WTC11 (cell line): ENCODE results near the gene FOXP1. TPM values are rescaled to one million over a fixed set of nuclear protein-coding genes. Genes with fewer than 3 reads are reported as not detected.

ENCODE experiments used
- ATAC-seq: fragments of 200-7000 bp; cut with Tn5 transposase; 2 replicates; pipeline ENCODE4 v1.10.0; 2021; ENCODE audit warnings: mild to moderate bottlenecking, moderate library complexity
- CTCF ChIA-PET: fragments of 300-600 bp; sonication (Branson Sonifier 250); formaldehyde crosslinking; loops from one replicate; lab custom pipeline; 2021; ENCODE audit warnings: antibody characterized with exemption; lab: Charles Lee
- POLR2A ChIA-PET: fragments of 350-600 bp; sonication (Branson Sonifier 250); formaldehyde crosslinking; loops from one replicate; lab custom pipeline; 2021; ENCODE audit warnings: antibody characterized with exemption; lab: Charles Lee
- DNase-seq: peaks from one replicate; pipeline ENCODE4 v3.0.0; 2021; ENCODE audit warnings: low spot score
- H3K27ac Mint-ChIP-seq: 2 replicates; pipeline ENCODE4 v1.8.0; 2021; ENCODE audit warnings: mixed read lengths
- H3K27me3 Mint-ChIP-seq: 2 replicates; pipeline ENCODE4 v1.8.0; 2021; ENCODE audit warnings: low read depth, mild to moderate bottlenecking, moderate library complexity, mixed read lengths
- H3K36me3 Mint-ChIP-seq: 2 replicates; pipeline ENCODE4 v1.8.0; 2021; ENCODE audit warnings: mixed read lengths
- H3K4me1 Mint-ChIP-seq: 2 replicates; pipeline ENCODE4 v1.8.0; 2022; ENCODE audit warnings: mixed read lengths
- H3K4me3 Mint-ChIP-seq: 2 replicates; pipeline ENCODE4 v1.8.0; 2021; ENCODE audit warnings: mild to moderate bottlenecking, moderate library complexity, mixed read lengths
- H3K9me3 Mint-ChIP-seq: 2 replicates; pipeline ENCODE4 v1.8.0; 2021; ENCODE audit warnings: mixed read lengths
- CBFB ChIP-seq: sonication (generic); formaldehyde crosslinking; IDR thresholded peaks from 2 replicates; pipeline ENCODE4 v1.8.1; 2022; ENCODE audit warnings: mild to moderate bottlenecking, low read depth, missing genetic modification reagents
- CDX4 ChIP-seq: fragments of 250-450 bp; sonication (Bioruptor Pico); IDR thresholded peaks from 2 replicates; pipeline ENCODE4 v1.9.0; 2021; ENCODE audit warnings: moderate library complexity, mild to moderate bottlenecking, inconsistent platforms, borderline replicate concordance
- ELF4 ChIP-seq: sonication (generic); formaldehyde crosslinking; IDR thresholded peaks from 2 replicates; pipeline ENCODE4 v1.8.1; 2022; ENCODE audit warnings: low read depth, mild to moderate bottlenecking, moderate library complexity, missing genetic modification reagents
- HMGXB4 ChIP-seq: sonication (generic); formaldehyde crosslinking; IDR thresholded peaks from 2 replicates; pipeline ENCODE4 v1.8.1; 2023; ENCODE audit warnings: mild to moderate bottlenecking, moderate library complexity, missing genetic modification reagents
- IRF1 ChIP-seq: sonication (generic); formaldehyde crosslinking; IDR thresholded peaks from 2 replicates; pipeline ENCODE4 v1.8.0; 2023; ENCODE audit warnings: missing genetic modification reagents
- JAZF1 ChIP-seq: fragments of 250-450 bp; sonication (Bioruptor Pico); IDR thresholded peaks from 2 replicates; pipeline ENCODE4 v1.9.0; 2021; ENCODE audit warnings: moderate library complexity, mild to moderate bottlenecking, inconsistent platforms
- NFE2L1 ChIP-seq: sonication (generic); formaldehyde crosslinking; IDR thresholded peaks from 2 replicates; pipeline ENCODE4 v1.8.1; 2023; ENCODE audit warnings: missing genetic modification reagents
- OVOL2 ChIP-seq: fragments of 250-450 bp; sonication (Bioruptor Pico); IDR thresholded peaks from 2 replicates; pipeline ENCODE4 v1.9.0; 2021; ENCODE audit warnings: mild to moderate bottlenecking, borderline replicate concordance
- PREB ChIP-seq: sonication (generic); formaldehyde crosslinking; IDR thresholded peaks from 2 replicates; pipeline ENCODE4 v1.8.1; 2022; ENCODE audit warnings: mild to moderate bottlenecking, missing genetic modification reagents, moderate library complexity, borderline replicate concordance
- SMAD4 ChIP-seq: sonication (generic); formaldehyde crosslinking; IDR thresholded peaks from 2 replicates; pipeline ENCODE4 v1.8.0; 2022; ENCODE audit warnings: mild to moderate bottlenecking, missing genetic modification reagents
- SP1 ChIP-seq: sonication (generic); formaldehyde crosslinking; conservative IDR thresholded peaks from 2 replicates; pipeline ENCODE4 v1.8.1; 2022; ENCODE audit warnings: missing genetic modification reagents
- TP53 ChIP-seq: sonication (generic); formaldehyde crosslinking; IDR thresholded peaks from 2 replicates; pipeline ENCODE4 v1.8.1; 2023; ENCODE audit warnings: mild to moderate bottlenecking, missing genetic modification reagents
- ZNF219 ChIP-seq: sonication (generic); formaldehyde crosslinking; IDR thresholded peaks from 2 replicates; pipeline ENCODE4 v1.8.0; 2023; ENCODE audit warnings: missing genetic modification reagents, mild to moderate bottlenecking, borderline replicate concordance
- ZNF425 ChIP-seq: fragments of 250-450 bp; sonication (Bioruptor Pico); conservative IDR thresholded peaks from 2 replicates; pipeline ENCODE4 v1.9.0; 2021; ENCODE audit warnings: mild to moderate bottlenecking
- total RNA-seq: library from RNA; stranded (reverse); gene quantifications from 3 replicates; pipeline ENCODE4 v1.2.3, GENCODE V29; 2021
- TF ChIP-seq, protein P1 (sequence below): fragments of 200-600 bp; IDR thresholded peaks from 2 replicates; pipeline ENCODE4 v1.8.0; 2022; ENCODE audit warnings: antibody characterized with exemption
- TF ChIP-seq, protein P2 (sequence below): sonication (generic); formaldehyde crosslinking; IDR thresholded peaks from 2 replicates; pipeline ENCODE4 v1.8.1; 2023; ENCODE audit warnings: mild to moderate bottlenecking, missing genetic modification reagents, moderate library complexity

Gene FOXP1
- total RNA-seq, 1 experiment from 2014 or later: 25.8 TPM

GRCh38 chr3:71388535-71389120 lies 194.9 kb downstream of the FOXP1 start:
- H3K27ac Mint-ChIP-seq: no peak overlapping the region
- peaks cover 3% of the 10 kb centered on the region for H3K9me3 Mint-ChIP-seq
- POLR2A ChIA-PET: no interaction called here
- DNase-seq (no peak), ATAC-seq (no peak)
- CTCF ChIA-PET: interaction anchor here (1.0 to 1.3 kb wide), 3 partner anchors 9 to 84 kb away, joined by 3 to 4 read pairs (median 3); no protein-coding TSS in a partner anchor
- peaks cover 3% of the 10 kb centered on the region; the same call in 1 of the 2 replicates for H3K36me3 Mint-ChIP-seq
- no peak overlapping the region for H3K4me3 Mint-ChIP-seq
- H3K4me1 Mint-ChIP-seq: peaks cover 55% of the 10 kb centered on the region
- no peaks in the 10 kb centered on the region for H3K27me3 Mint-ChIP-seq
- no peak for TF ChIP-seq ZNF425
- no peak for TF ChIP-seq NFE2L1
- TF ChIP-seq CDX4 (CRISPR knock-in tag): no peak
- TF ChIP-seq, protein P1, sequence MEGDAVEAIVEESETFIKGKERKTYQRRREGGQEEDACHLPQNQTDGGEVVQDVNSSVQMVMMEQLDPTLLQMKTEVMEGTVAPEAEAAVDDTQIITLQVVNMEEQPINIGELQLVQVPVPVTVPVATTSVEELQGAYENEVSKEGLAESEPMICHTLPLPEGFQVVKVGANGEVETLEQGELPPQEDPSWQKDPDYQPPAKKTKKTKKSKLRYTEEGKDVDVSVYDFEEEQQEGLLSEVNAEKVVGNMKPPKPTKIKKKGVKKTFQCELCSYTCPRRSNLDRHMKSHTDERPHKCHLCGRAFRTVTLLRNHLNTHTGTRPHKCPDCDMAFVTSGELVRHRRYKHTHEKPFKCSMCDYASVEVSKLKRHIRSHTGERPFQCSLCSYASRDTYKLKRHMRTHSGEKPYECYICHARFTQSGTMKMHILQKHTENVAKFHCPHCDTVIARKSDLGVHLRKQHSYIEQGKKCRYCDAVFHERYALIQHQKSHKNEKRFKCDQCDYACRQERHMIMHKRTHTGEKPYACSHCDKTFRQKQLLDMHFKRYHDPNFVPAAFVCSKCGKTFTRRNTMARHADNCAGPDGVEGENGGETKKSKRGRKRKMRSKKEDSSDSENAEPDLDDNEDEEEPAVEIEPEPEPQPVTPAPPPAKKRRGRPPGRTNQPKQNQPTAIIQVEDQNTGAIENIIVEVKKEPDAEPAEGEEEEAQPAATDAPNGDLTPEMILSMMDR: no peak
- TF ChIP-seq ZNF219 (CRISPR knock-in tag): no peak
- no peak for TF ChIP-seq PREB (CRISPR knock-in tag)
- no peak for TF ChIP-seq OVOL2 (CRISPR knock-in tag)
- TF ChIP-seq HMGXB4 (CRISPR knock-in tag): no peak
- TF ChIP-seq TP53 (CRISPR knock-in tag): no peak
- TF ChIP-seq CBFB (CRISPR knock-in tag): no peak
- no peak for TF ChIP-seq IRF1 (CRISPR knock-in tag)
- TF ChIP-seq, protein P2, sequence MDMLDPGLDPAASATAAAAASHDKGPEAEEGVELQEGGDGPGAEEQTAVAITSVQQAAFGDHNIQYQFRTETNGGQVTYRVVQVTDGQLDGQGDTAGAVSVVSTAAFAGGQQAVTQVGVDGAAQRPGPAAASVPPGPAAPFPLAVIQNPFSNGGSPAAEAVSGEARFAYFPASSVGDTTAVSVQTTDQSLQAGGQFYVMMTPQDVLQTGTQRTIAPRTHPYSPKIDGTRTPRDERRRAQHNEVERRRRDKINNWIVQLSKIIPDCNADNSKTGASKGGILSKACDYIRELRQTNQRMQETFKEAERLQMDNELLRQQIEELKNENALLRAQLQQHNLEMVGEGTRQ (CRISPR knock-in tag): no peak
- TF ChIP-seq JAZF1 (CRISPR knock-in tag): no peak
- no peak for TF ChIP-seq SP1 (CRISPR knock-in tag)
- TF ChIP-seq SMAD4 (CRISPR knock-in tag): no peak
- no peak for TF ChIP-seq ELF4 (CRISPR knock-in tag)
